GM18858 (cell line): ENCODE measurements around the gene DDIT4.

Experiments used
- ATAC-seq: cut with Tn5 transposase; IDR thresholded peaks from one replicate; pipeline ENCODE4 v1.9.1; 2021; ENCODE audit not compliant: unreplicated experiment

DDIT4 gene

DNA sequence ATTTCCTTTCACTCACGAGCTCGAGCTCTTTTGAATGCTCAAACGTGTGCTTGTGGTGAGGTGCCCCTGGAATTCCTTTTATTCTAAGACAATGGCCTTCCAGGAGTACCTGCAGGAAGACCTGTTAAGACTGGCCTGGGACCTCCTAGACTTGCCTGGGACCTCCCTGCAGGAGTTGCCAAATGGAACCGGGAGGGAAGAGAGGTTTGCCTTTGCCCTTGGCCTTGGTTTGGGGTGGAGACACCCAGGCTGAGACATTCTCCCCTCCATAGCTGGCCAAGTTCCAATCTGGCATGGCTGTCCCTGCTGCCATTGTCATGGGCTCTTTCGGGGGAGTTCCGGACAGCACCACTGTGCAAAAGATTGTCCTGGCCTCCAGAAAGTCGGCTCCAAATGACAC lies 41.3 kb downstream of the DDIT4 start:
- ATAC-seq, result no peak

DNA sequence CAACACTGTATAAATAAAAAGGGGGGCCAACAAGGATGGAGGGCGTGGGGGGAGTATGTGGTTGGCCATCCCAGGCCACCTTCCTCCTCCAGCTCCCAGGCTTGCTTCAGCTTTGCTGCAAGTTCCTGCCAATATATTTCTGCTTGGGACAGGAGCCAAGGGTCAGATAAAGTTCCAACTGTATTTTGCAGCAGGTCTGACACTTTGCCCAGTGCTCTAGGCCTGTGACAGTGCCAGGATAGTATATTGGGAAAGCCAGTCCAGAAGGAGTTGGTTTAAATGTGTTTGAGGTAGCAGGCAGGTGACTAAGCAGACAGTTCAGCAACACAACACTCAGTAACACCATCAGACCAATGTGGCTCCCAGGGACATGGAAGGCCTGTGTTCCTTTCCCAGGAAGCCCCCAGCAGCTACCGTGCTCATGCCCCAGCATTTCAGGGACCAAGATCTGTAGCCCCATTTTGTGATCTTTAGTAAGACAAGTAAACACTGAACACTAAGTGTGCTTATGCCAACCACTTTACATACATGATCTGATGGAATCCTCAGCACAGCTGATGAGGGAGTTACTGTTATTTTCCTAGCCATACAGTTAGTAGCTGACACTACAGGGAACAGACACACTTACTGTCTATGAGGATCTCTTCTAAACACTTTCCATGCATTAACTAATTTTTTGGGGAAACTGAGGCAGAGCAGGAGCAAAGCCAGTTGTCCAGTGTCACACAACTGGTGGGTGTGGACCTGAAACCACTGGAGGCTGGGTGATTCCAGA lies 42.1 kb downstream of the DDIT4 start:
- ATAC-seq, result no peak

DNA sequence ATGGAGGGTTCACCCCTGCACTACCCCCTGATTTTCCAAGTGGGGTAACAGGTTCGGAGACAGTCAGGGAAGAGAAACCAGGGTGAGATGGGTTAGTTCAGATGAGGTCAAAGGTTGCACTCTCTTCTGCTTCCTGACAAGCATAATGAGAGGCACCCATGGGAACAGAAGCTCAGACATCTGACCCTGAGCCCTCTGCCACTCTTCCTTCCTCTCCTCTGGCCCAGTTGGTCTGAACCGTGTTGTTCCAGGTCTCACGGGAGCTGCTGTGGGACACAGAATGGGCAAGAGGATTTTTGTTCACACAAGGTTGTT lies 42.6 kb downstream of the DDIT4 start:
- no peak for ATAC-seq

DNA sequence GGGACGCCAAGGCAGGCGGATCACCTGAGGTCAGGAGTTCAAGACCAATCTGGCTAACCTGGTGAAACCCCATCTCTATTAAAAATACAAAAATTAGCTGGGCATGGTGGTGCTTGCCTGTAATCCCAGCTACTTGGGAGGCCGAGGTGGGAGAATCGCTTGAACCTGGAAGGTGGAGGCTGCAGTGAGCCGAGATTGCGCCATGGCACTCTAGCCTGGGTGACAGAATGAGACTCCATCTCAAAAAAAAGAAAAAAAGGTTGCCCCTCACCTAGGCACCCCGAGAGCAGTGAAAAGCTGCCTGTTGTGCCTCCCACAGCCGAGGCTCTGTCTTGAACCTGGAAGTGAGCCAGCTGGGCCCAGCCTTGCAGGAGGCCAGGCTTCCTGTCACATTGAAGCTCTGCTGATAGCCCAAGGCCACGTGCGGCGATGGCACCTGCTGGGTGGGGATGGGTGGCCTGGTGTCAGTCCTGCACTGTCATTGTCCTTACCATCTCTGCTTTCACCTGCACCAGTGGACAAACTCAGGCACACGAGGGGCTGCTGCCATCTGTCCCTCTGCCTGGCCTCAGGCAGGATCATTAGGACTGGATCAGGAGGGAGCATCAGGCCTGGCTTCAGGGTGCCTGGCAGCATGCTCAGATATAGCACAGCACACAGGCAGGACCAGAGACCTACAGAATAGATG lies 43.2 kb downstream of the DDIT4 start:
- no peak for ATAC-seq

DNA sequence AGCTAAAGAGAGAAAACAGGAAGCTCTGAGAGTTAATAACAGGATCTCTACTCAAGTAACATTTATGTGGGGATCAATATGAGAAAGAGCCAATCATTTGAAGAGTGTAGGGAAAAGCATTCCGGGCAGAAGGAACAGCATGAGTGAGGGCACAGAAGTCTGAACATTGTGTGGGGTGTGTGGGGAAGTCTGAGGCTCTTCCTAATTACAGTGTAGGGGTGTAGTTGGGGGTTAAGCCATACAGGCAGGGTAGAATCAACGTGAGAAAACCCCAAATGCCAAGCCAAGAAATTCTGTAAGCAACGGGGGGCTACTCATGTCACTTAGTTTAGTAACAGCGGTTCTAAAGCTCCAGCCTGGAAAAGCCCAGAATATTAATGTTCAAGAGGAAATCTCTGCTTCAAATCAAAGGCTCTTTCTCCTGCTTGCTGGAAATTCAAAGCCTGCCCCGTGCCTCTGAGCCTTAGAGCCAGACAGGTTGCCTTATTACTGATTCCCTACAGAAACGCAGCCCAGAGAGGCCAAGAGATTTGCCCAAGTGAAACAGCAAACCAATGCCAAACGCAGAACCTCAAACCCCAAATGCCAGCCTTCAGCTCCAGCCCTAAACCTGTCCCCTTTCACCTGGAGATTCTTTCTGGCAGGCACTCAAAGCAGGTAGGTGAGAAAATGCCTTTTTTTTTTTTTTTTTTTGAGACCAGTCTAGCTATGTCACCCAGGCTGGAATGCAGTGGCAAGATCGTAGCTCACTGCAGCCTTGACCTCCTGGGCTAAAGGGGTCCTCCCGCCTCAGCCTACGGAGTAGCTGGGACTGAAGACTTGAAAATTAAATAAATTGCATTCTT lies 44.9 kb downstream of the DDIT4 start:
- no peak for ATAC-seq

DNA sequence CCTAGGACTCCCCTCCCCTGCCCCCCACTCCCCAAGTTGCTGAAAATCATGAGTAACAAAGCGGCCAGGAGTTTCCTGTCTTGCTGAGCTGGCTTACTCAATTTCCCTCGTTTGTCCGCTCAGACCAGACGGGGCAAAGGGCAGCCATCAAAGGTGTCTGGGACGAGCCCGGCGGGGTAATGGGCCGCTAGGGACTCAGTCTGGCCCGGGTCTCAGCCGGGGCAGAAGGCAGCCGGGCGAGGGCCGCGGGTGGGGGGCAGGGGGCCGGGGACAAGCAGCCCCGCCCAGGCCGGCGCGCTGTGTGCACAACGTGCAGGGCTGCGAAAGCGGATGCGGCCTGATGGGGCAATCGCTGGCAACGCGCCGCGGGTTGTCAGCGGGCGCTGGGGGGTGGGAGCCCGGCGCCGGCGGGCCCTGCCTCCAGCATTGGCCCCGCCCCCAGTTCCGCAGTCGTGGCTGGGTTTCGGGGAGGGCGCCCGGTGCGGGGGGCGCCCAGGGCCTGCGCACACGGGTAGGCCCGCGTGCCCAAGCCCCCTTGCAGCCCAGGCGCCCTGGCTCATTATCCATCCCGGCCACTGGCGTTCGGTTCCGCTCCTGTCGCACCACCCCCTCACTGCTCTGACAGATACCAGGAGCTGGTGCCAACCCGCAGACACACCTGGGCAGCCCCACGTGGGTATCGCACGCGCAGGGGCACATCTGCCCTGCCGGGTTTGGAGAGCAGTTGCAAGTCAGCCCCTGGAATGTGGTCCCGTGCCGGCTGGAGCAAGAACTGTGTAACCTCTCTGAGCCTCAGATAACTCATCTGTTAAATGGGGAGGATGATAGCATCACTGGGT lies 45.9 kb downstream of the DDIT4 start:
- ATAC-seq, result peak; percentile 52

DNA sequence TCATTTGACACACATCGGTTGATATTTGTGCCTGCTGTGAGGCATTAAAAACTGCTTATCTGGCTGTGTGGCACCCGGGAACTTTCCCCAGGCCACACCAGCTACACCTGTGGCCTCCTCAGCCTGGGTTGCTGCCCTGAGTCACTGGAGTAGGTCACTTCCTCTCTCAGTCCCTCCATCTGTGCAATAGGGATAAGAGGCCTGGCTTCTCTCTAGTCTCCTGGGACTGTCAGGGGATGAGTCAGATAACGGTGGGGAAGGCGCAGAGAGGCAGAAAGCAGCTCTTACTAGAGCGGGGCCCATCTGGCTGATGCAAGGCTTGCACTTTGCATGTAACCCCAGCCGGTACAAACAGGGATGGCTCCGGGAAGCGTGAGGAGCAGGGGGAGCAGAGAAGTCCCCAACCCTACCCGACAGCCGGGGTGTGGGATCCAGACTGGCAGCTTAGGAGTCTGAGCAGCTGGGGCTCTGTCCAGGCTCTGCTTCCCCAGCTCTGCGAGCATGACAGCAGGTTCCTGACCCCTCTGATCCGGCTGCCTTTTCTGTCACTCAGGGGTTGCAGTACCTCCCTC lies 47.0 kb downstream of the DDIT4 start:
- ATAC-seq, result peak; percentile 68

DNA sequence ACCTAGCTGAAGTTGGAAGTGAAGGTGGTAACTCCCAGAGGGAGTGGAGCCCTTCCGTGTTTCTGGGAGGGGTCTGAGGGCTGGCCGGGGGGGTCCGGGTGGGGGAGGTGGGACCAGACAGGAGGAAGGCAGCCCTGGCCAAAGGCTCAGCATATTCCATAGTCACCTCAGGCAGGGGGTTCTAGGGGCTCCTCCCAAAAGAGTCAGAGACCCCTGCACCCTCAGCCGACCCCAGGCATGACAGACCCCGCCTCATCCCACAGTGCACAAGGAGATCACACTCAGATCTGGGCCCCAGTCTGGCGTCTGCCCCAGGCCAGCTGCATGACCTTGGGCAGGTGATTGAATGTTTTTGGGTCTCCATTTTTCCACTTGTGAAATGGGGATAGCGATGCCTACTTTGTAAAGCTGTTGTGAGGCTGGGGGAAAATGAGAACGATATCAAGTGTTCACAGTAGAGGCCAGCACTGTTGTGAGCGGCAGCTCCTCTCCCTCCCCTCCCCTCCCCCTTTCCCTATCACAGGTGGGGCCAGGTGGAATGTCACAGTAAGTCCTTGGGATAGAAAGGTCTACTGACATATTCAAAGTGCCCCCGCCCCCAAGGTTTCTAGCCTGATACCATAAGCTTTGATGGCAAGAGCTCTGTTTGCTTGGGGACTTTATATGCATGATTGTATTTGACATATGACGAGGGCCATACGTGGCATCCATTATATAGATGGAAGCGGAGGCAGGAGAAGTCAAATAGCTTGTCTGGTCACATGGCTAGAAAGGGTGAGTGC lies 47.7 kb downstream of the DDIT4 start:
- ATAC-seq, result no peak

DNA sequence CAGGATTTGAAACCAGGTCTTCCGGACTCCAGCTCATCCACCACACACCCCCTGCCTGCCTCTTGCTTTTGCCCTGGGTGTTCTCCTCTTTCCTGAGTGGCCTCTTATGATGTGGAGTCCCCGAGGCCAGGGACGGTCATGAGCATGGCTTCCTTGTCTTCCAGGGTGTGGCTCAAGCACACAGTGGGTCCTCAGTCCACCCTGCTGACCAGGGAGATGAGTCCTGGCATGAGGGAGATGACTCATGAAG lies 48.2 kb downstream of the DDIT4 start:
- no peak for ATAC-seq

DNA sequence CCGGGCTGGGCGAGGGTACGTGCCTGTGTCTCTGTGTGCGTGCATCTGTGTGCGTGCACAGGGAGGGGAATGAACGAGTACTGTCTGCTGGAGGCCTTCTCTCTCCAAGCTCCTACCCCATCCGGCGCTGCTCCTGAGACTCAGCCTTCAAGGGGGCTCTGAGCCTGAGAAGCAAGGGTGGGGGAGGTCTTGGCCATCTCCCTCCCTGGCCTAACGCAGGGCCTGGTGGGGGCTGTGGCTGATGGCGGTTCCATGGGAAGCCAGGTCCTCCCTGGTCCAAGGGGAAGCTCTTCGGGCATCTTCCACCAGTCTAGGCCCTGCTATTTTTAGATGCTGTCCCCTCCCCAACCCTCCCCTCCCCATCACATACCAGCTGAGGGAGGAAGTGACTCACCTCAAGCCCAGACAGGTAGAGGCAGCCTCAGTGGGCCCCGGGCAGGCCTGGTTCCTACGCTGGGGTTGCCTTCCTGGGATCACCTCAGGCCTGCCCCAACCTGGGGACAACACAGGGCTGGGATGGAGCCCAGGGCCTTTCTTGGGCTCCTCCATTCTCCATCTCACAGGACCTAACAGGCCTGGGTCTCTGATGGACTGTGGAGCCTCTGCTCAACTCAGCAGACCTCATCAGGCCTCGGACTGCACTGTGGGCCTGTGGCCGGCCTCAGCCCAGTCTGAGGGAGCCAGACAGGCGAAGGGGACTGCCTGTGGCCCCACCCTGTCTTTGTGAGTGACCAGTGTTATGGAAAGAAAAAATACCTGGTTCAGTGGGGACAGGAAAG lies 48.7 kb downstream of the DDIT4 start:
- ATAC-seq, result no peak

DNA sequence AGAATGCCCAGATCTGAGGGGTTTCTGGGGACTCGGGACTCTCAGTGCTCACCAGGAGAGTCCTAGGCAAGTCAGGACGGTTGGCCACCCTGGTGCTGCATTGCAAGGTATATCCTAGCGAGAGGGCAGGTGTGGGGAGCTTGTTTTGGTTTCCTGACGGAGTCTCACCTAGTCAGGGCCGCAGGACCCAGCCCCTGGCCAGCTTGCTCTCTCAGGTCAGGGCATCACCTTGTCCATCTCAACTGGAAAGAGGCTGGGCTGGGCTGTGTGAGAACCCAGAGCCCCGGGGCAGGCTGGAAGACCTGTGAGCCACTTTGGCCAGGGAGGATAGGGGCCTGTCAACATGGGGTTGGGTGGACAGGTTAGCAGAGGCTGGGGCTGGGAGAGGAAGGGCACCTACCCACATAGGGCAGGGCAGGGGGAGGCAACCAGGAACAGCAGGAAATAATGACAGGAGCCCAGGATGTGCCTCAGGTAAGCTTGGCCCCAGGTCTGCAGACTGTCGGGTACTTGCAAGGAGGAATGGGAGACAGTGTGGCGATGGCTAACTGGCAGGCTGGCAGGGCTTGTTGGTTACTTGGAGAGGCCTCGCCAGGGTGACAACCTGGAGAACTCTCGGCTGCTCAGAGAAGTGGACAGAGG lies 49.5 kb downstream of the DDIT4 start:
- no peak for ATAC-seq

DNA sequence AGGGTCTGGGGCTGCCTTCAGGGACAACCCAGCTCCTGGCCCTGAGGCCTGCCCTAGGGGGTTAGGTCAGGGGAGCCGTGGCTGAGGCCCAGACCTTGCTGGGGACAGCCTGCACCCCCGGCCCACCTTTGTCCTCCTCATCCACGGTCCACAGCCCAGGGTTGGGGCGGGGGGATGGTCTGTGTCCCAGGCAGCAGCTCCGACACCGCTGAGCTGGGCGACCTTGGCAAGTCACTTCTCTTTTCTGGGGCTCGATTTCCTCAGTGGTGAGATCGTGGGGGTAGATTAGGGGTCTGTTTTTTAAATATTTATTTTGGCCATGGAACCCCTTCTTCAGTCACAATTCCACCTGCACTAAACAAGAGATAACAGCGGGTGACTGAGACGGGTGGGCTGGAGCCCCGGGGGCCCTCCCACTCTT lies 50.1 kb downstream of the DDIT4 start:
- no peak for ATAC-seq
